ENCODE results near the gene LRP1B.

DNA sequence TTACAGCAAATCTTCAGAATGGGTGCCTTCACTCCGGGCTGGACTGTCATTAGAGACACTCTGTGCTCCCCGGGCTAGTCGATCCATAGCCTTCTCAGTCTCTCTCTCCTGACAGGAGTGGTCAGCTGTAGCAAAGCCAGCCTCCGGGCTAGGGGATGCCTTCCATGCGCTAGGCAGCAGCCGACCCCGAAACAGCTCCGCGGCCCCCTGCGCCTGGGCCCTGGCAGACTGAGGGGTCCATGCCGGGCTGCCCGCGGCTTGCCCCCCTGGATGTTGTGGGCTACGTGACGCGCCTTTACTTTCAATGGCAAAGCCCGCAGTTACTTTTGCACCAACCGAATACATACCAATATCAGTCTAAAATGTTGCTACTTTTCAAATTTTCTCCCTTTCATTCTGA, 1447.2 kb downstream of the LRP1B start:
- TF ChIP-seq, protein P1, sequence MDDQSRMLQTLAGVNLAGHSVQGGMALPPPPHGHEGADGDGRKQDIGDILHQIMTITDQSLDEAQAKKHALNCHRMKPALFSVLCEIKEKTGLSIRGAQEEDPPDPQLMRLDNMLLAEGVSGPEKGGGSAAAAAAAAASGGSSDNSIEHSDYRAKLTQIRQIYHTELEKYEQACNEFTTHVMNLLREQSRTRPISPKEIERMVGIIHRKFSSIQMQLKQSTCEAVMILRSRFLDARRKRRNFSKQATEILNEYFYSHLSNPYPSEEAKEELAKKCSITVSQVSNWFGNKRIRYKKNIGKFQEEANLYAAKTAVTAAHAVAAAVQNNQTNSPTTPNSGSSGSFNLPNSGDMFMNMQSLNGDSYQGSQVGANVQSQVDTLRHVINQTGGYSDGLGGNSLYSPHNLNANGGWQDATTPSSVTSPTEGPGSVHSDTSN (IDR thresholded peaks at IDR 0.05), result no peak
- TF ChIP-seq MAFK (IDR thresholded peaks at IDR 0.05; ENCODE audit: partially characterized antibody) (no peak), PHF8 (IDR thresholded peaks at IDR 0.05; ENCODE audit: borderline replicate concordance, low read depth) (no peak), CBX8 (IDR thresholded peaks at IDR 0.05) (no peak)
- TF ChIP-seq, protein P2, sequence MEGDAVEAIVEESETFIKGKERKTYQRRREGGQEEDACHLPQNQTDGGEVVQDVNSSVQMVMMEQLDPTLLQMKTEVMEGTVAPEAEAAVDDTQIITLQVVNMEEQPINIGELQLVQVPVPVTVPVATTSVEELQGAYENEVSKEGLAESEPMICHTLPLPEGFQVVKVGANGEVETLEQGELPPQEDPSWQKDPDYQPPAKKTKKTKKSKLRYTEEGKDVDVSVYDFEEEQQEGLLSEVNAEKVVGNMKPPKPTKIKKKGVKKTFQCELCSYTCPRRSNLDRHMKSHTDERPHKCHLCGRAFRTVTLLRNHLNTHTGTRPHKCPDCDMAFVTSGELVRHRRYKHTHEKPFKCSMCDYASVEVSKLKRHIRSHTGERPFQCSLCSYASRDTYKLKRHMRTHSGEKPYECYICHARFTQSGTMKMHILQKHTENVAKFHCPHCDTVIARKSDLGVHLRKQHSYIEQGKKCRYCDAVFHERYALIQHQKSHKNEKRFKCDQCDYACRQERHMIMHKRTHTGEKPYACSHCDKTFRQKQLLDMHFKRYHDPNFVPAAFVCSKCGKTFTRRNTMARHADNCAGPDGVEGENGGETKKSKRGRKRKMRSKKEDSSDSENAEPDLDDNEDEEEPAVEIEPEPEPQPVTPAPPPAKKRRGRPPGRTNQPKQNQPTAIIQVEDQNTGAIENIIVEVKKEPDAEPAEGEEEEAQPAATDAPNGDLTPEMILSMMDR (IDR thresholded peaks at IDR 0.05), result no peak
- TF ChIP-seq, protein P3, sequence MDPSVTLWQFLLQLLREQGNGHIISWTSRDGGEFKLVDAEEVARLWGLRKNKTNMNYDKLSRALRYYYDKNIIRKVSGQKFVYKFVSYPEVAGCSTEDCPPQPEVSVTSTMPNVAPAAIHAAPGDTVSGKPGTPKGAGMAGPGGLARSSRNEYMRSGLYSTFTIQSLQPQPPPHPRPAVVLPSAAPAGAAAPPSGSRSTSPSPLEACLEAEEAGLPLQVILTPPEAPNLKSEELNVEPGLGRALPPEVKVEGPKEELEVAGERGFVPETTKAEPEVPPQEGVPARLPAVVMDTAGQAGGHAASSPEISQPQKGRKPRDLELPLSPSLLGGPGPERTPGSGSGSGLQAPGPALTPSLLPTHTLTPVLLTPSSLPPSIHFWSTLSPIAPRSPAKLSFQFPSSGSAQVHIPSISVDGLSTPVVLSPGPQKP (IDR thresholded peaks at IDR 0.05; ENCODE audit: low read depth, low read length), result no peak

Measured in A549 (cell line).